HEK293 (cell line): ENCODE data around the gene SUSD3.
A peak's percentile ranks its signal among the peaks of the same experiment; 100 is the strongest.

Experiments used
- CTCF ChIA-PET: fragments of 350-600 bp; formaldehyde crosslinking; extraction: SDS; loops from one replicate; lab custom pipeline; 2021; ENCODE audit warnings: antibody characterized with exemption; lab: Yijun Ruan, JAX
- POLR2A ChIA-PET: fragments of 300-600 bp; formaldehyde crosslinking; extraction: SDS; loops from one replicate; lab custom pipeline; 2020; ENCODE audit warnings: antibody characterized with exemption, inconsistent platforms; lab: Yijun Ruan, JAX
- H3K27ac ChIP-seq: fragments of 200-500 bp; sonication (Bioruptor generic); 2 replicates; pipeline ENCODE4 v1.5.1; 2014; ENCODE audit warnings: low read depth, low read length, control low read depth, inconsistent platforms; ENCODE audit errors: extremely low read depth
- H3K36me3 ChIP-seq, 2 experiments: fragments of 200-500 bp in 1 of 2; sonication (Bioruptor generic) in 1 of 2; 1 replicate in 1 of 2; 2 replicates in 1 of 2; pipeline ENCODE4 v1.5.1; 2014 to 2017; ENCODE audit warnings: inconsistent platforms in 2 of 2, low read length in 2 of 2; ENCODE audit not compliant: control insufficient read depth in 2 of 2, insufficient read depth in 1 of 2
- H3K4me1 ChIP-seq: fragments of 200-500 bp; sonication (Bioruptor generic); 2 replicates; pipeline ENCODE4 v1.5.1; 2014; ENCODE audit warnings: mild to moderate bottlenecking, low read length, inconsistent platforms; ENCODE audit not compliant: control insufficient read depth, insufficient read depth
- H3K4me3 ChIP-seq: 2 replicates; pipeline ENCODE4 v1.5.1; 2011; ENCODE audit warnings: low read depth, mild to moderate bottlenecking, control low read depth, low read length, moderate library complexity
- H3K9me3 ChIP-seq: fragments of 200-500 bp; sonication (Bioruptor generic); 2 replicates; pipeline ENCODE4 v1.5.1; 2014; ENCODE audit warnings: low read depth, low read length, inconsistent platforms; ENCODE audit not compliant: control insufficient read depth, insufficient read depth
- GLIS1 ChIP-seq: fragments of 450-650 bp; formaldehyde crosslinking; IDR thresholded peaks from 2 replicates; pipeline ENCODE4 v1.5.1; 2016; ENCODE audit warnings: missing biosample characterization, missing genetic modification characterization
- SP7 ChIP-seq: fragments of 450-650 bp; formaldehyde crosslinking; IDR thresholded peaks from 2 replicates; pipeline ENCODE4 v1.5.1; 2016; ENCODE audit warnings: missing biosample characterization, missing genetic modification characterization
- YY1 ChIP-seq: fragments of 450-650 bp; formaldehyde crosslinking; IDR thresholded peaks from 2 replicates; pipeline ENCODE4 v1.5.1; 2018; ENCODE audit warnings: missing biosample characterization, missing genetic modification characterization
- ZBTB1 ChIP-seq: fragments of 450-650 bp; formaldehyde crosslinking; IDR thresholded peaks from 2 replicates; pipeline ENCODE4 v1.5.1; 2016; ENCODE audit warnings: missing biosample characterization, missing genetic modification characterization
- ZBTB10 ChIP-seq: fragments of 450-650 bp; formaldehyde crosslinking; IDR thresholded peaks from 2 replicates; pipeline ENCODE4 v1.5.1; 2016; ENCODE audit warnings: missing biosample characterization, missing genetic modification characterization
- ZIC2 ChIP-seq: fragments of 450-650 bp; formaldehyde crosslinking; IDR thresholded peaks from 2 replicates; pipeline ENCODE4 v1.5.1; 2016; ENCODE audit warnings: missing biosample characterization, missing genetic modification characterization
- ZNF132 ChIP-seq: fragments of 450-650 bp; formaldehyde crosslinking; IDR thresholded peaks from 2 replicates; pipeline ENCODE4 v1.5.1; 2017; ENCODE audit warnings: missing biosample characterization, missing genetic modification characterization, borderline replicate concordance
- ZNF18 ChIP-seq: fragments of 450-650 bp; formaldehyde crosslinking; IDR thresholded peaks from 2 replicates; pipeline ENCODE4 v1.5.1; 2016; ENCODE audit warnings: missing biosample characterization, missing genetic modification characterization
- ZNF239 ChIP-seq: fragments of 450-650 bp; formaldehyde crosslinking; IDR thresholded peaks from 2 replicates; pipeline ENCODE4 v1.5.1; 2016; ENCODE audit warnings: missing biosample characterization, missing genetic modification characterization
- ZNF335 ChIP-seq: fragments of 450-650 bp; formaldehyde crosslinking; conservative IDR thresholded peaks from 2 replicates; pipeline ENCODE4 v1.5.1; 2016; ENCODE audit warnings: missing biosample characterization, missing genetic modification characterization
- ZNF354C ChIP-seq: fragments of 450-650 bp; formaldehyde crosslinking; IDR thresholded peaks from 2 replicates; pipeline ENCODE4 v1.5.1; 2016; ENCODE audit warnings: missing biosample characterization, missing genetic modification characterization, low read depth, borderline replicate concordance
- ZNF391 ChIP-seq: fragments of 450-650 bp; formaldehyde crosslinking; IDR thresholded peaks from 2 replicates; pipeline ENCODE4 v1.5.1; 2016; ENCODE audit warnings: low read depth, missing biosample characterization, missing genetic modification characterization, borderline replicate concordance
- ZNF394 ChIP-seq: fragments of 450-650 bp; formaldehyde crosslinking; IDR thresholded peaks from 2 replicates; pipeline ENCODE4 v1.5.1; 2016; ENCODE audit warnings: missing biosample characterization, missing genetic modification characterization, mild to moderate bottlenecking, moderate library complexity, borderline replicate concordance
- ZNF548 ChIP-seq: fragments of 450-650 bp; formaldehyde crosslinking; IDR thresholded peaks from 2 replicates; pipeline ENCODE4 v1.5.1; 2016; ENCODE audit warnings: missing biosample characterization, missing genetic modification characterization
- ZNF624 ChIP-seq: fragments of 450-650 bp; formaldehyde crosslinking; IDR thresholded peaks from 2 replicates; pipeline ENCODE4 v1.5.1; 2017; ENCODE audit warnings: missing biosample characterization, missing genetic modification characterization
- ZNF629 ChIP-seq: fragments of 450-650 bp; formaldehyde crosslinking; IDR thresholded peaks from 2 replicates; pipeline ENCODE4 v1.5.1; 2017; ENCODE audit warnings: missing biosample characterization, missing genetic modification characterization
- ZNF677 ChIP-seq: fragments of 450-650 bp; IDR thresholded peaks from 2 replicates; pipeline ENCODE4 v1.5.0; 2018; ENCODE audit warnings: missing biosample characterization, mild to moderate bottlenecking, missing genetic modification characterization, moderate library complexity
- ZNF701 ChIP-seq: fragments of 450-650 bp; formaldehyde crosslinking; IDR thresholded peaks from 2 replicates; pipeline ENCODE4 v1.5.1; 2016; ENCODE audit warnings: missing biosample characterization, missing genetic modification characterization
- ZNF843 ChIP-seq: fragments of 450-650 bp; formaldehyde crosslinking; IDR thresholded peaks from 2 replicates; pipeline ENCODE4 v1.5.1; 2016; ENCODE audit warnings: missing biosample characterization, missing genetic modification characterization
- TF ChIP-seq, protein P1 (sequence below): fragments of 450-650 bp; IDR thresholded peaks from 2 replicates; pipeline ENCODE4 v1.5.1; 2018; ENCODE audit warnings: missing biosample characterization, missing genetic modification characterization

The SUSD3 gene

DNA sequence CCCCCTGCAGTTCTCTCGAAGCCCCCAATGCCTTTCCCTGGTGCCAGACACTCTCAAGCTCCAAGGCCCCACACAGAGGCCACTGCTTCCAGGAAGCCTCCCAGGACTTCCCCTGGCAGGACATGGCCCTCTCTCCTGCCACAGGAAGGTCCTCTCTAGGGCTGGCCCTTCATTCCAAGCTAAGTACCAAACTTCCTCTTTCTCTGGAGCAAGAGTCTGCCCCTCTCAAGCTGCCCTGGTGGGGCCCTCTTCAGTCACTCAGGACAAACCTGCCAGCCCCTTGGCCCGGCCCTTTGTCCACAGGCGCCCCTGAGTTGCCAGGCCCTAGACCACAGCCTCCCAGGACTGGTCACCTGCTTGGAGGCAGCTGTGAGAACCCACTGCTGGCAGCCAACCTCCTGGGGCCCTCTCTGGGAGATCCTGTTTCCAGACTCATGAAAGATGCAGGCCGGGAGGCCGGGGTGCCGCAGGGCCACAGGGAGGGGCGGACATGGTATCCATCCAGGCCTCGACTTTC, 69.0 kb downstream of the SUSD3 start:
- no peak overlapping the region for H3K4me3 ChIP-seq
- no peaks in the 10 kb centered on the region for H3K9me3 ChIP-seq
- no peaks in the 10 kb centered on the region for H3K4me1 ChIP-seq
- TF ChIP-seq GLIS1 (tag by site-specific recombination) (peak; percentile 78), ZNF843 (tag by site-specific recombination) (no peak), ZIC2 (tag by site-specific recombination) (peak; percentile 66)
- TF ChIP-seq, all 188 proteins: peak for 2
- H3K36me3 ChIP-seq: peaks cover 0 to 42% of the 10 kb centered on the region in 2 experiments; a peak in 2 of 3 replicates
- ChIA-PET POLR2A (no interaction called here), CTCF (interaction anchor here (0.6 to 1.3 kb wide), 2 partner anchors 18 to 26 kb away, joined by 3 read pairs; no protein-coding TSS in a partner anchor)
- H3K27ac ChIP-seq: no peak overlapping the region

GRCh38 chr9:93128011-93128714, 69.7 kb downstream of the SUSD3 start:
- CTCF ChIA-PET: interaction anchor here (0.6 to 1.3 kb wide), 2 partner anchors 18 to 27 kb away, joined by 3 read pairs; no protein-coding TSS in a partner anchor
- H3K36me3 ChIP-seq: peaks cover 0 to 35% of the 10 kb centered on the region in 2 experiments; a peak in 2 of 3 replicates
- 0 out of 2 replicates have a peak, but pooled peaks cover 2% of the 10 kb centered on the region for H3K4me1 ChIP-seq
- H3K4me3 ChIP-seq: no peak overlapping the region
- no peaks in the 10 kb centered on the region for H3K9me3 ChIP-seq
- TF ChIP-seq ZNF335 (tag by site-specific recombination) (no peak), ZNF18 (no peak), ZNF701 (tag by site-specific recombination) (no peak), ZNF391 (tag by site-specific recombination) (no peak), ZNF354C (tag by site-specific recombination) (no peak), ZNF843 (tag by site-specific recombination) (no peak), ZNF624 (tag by site-specific recombination) (no peak), ZNF677 (tag by site-specific recombination) (no peak), ZNF239 (no peak), SP7 (tag by site-specific recombination) (no peak), ZNF132 (tag by site-specific recombination) (no peak), ZNF394 (tag by site-specific recombination) (no peak), ZNF548 (tag by site-specific recombination) (no peak), ZBTB10 (no peak), YY1 (tag by site-specific recombination) (no peak), ZBTB1 (tag by site-specific recombination) (no peak), ZNF629 (no peak)
- TF ChIP-seq, protein P1, sequence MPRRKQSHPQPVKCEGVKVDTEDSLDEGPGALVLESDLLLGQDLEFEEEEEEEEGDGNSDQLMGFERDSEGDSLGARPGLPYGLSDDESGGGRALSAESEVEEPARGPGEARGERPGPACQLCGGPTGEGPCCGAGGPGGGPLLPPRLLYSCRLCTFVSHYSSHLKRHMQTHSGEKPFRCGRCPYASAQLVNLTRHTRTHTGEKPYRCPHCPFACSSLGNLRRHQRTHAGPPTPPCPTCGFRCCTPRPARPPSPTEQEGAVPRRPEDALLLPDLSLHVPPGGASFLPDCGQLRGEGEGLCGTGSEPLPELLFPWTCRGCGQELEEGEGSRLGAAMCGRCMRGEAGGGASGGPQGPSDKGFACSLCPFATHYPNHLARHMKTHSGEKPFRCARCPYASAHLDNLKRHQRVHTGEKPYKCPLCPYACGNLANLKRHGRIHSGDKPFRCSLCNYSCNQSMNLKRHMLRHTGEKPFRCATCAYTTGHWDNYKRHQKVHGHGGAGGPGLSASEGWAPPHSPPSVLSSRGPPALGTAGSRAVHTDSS (tag by site-specific recombination): no peak
- TF ChIP-seq, all 188 proteins: peak for 0
- POLR2A ChIA-PET: interaction anchor here (1.6 kb wide), 1 partner anchor 9 kb away, joined by 8 read pairs; no protein-coding TSS in a partner anchor
- no peak overlapping the region for H3K27ac ChIP-seq
